Activated T-helper 9 cell treated with anti-CD3 and anti-CD28 coated beads, Interleukin-2, amount 50 U/mL, for 16 hours (primary cell): ENCODE data around the gene ZMYM3.

ENCODE experiments used
- DNase-seq: peaks from one replicate; pipeline ENCODE4 v3.0.0-alpha.2; 2020; ENCODE audit warnings: low read depth

ZMYM3 gene

DNA sequence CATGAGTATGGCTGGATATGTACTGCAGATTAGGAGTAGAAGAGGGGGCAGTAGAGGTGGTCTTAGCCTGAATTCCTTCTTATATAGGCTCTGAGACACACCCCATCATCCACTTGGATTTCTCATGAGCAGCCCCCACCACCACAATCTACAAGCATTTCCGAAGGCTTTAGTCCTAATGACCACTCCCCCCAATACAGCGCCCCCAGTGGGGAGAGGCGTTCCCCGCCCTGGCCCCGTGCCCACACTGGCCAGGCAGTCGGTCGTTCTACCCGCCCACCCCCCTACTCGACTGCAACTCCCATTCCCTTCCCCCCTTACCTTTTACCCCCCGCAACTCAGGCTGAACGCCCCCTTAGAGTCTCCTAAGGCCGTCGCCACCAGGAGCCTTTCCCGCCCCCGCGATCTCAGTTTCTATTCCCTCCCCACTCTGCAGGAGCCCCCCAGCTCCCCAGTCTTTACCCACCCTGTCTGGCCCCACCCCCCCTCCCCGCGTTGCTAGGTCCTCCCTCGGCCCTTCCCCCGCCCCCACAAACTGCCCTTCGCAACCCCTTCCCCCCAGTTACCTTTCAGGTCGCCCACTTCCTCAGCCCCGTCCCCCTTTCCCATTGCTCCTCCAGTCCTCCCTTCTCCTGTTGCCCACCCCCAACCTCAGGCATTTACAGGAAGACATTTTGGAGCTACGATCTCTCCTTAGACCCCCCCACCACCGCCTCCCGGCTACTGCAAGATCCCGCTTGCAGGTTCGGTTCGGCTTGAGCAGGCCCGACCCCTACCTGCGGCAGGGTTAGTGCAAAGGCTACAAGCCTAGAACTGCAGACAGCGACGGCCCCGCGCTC is 468 bp downstream of the ZMYM3 start:
- DNase-seq = no peak

DNA sequence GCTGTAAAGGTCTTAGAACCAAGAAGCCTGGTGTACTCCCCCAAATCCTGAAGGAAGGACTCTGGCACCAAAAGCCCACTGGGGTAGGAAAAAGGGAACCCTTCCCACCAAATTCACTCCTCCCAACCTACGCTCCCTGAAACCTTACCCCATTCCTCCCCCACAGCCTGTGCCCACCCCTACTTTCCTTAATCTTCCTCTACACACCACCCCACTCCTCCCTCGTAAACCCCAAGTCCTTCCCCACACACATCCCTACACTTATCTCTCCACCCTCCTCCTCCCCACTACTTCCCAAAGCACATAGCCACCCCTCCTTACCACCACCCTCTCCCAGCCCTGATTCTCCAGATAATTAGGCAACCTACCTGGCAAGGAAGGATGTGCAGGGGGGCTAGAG is 1.7 kb downstream of the ZMYM3 start:
- DNase-seq = no peak

DNA sequence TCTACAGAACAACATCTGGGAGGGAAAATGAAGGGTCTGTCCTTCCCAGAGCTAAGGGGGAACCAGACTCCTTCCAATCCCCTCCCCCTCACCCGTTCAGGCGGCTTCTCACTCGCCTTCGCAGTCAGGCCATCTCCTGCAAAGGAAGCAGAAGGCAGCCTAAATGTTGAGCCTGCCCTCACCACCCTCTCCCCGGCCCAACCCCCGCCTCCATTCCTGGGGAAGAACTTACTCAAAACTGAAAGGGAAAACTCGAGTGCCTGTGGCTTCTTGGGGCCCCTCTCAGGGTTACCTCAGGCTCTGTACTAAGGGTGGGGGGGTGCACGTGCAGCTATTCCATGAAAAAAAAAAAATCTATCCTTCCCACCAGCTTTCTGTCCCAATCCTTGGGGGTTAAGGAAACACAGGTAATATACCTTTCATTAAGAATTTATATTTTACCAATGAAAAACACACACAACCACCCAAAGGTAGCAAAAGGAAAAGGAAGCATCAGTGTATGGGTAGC is 2.4 kb downstream of the ZMYM3 start:
- DNase-seq = no peak

DNA sequence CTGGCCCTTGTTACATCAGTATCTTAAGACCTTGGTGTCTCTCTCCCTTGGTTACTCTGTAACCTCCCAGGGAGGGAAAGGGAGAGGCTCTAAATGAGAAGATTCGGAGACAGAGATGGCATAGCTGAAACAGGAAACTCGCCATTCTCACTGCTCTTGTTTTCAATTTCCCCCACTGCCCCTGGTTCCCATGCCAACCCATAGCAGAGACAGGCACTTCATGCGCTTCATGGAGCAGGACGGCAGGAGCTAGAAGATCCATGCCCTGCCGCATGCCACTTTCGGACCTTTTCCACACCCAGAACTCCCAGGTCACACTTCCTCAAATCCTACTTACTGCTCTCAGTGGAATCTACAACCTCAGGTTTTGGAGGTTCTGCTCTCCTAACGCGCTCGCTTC is 3.1 kb downstream of the ZMYM3 start:
- no peak for DNase-seq

DNA sequence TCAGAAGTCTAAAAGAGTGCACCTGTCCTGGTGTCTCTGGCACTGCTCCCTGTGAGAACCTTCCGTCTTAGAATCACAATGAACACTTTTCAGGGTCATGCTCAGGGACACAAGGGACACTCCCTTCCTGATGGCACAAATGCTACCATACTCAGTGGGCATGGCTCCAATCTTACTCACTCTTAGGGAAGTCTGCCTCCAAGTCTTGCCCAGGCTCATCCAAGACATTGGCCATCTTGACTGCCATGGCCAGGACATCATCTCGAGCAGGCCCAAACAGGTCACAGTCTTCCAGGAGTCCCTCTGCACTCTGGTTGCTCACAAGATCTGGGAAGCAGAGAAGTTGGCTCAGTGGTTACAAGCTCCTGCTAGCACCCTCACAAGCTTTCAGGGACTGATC is 8.8 kb downstream of the ZMYM3 start:
- DNase-seq = no peak

DNA sequence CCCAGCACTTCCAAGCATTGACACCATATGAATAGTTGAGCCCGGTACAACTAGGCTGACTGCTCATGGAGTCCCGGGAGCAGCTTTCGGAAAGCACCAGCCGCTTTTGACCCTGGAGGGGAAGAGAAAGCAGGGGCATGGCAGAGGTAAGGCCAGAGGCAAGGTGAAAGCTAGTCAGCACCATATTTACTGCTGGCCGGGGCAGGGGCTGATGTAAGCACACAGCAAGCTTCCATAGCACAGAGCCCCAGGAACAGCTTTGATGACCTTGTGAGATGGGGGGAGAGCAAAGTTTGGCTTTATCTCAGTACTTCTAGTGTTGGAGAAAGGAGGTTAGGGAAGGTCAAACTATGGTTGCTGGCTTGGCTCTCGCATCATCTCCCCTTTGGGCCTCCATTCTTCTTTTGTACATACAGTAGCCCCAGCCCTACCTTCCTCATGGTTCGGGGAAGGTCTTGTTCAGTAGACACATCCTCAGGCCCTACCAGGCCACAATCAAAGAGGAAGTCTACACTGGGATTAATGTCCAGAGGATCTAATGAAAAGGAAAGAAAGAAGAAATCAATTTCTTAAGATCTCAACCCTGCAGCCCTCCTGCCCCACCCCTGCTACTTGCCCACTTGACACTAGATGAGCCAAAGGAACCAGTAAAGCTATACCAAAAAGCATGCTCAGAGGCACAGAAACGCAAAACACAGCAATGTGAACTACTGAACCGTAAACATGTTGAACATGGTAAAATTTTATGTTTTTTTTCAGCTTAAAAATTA is 9.4 kb downstream of the ZMYM3 start:
- DNase-seq = no peak

DNA sequence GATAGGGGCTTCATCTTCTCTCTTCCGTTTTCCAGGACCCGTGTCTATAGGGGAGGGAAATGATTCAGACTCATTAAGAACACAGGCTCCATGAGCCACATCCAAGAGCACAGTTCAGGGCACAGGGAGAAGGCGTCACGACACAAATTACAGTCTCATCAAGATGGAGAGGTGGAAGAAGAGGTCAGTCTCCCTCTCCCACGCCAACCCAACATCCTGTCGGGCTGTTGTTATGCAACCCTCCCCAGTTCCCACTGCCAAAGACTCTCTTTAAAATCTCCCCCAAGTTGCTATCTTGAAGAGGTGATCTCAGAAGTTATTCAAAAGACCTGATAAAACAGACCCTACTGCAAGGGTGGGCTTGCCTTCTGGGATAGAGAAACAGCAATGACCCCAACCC is 12.6 kb downstream of the ZMYM3 start:
- no peak for DNase-seq

DNA sequence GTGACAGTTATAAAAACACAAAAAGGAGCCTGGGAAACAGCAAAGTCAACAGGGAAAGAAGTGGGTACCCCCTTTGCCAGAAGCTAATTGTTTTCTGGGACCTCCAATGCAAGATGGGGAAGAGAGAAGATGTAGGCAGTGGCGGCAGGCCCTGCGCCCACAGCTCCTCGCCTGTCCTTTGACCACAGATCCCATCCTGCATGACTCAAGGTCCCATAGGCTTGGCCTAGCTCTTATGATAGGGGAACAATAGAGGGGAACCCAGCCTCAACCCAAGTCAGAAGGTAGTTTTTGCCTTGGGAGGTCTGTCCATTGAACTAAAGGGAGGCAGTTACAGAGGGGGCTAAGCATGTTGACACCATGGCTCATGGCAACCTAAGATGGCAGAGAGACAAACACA is 14.2 kb downstream of the ZMYM3 start:
- no peak for DNase-seq

DNA sequence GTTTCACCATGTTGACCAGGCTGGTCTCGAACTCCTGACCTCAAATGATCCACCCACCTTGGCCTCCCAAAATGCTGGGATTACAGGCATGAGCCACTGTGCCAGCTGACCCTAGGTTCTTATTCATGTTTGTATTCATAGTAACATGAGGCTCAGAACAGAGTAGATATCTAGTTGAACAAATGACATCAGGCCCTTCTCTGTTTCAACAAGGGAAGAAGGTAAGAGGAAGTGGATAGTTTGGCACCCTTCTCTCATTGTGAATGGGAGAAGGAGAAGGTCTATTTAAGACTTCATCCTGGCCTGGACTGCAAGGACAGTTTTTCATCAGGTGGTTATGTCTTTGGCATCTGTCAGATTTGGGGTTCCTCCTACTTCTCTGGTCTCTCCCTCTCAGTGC is 17.1 kb downstream of the ZMYM3 start:
- DNase-seq = no peak

DNA sequence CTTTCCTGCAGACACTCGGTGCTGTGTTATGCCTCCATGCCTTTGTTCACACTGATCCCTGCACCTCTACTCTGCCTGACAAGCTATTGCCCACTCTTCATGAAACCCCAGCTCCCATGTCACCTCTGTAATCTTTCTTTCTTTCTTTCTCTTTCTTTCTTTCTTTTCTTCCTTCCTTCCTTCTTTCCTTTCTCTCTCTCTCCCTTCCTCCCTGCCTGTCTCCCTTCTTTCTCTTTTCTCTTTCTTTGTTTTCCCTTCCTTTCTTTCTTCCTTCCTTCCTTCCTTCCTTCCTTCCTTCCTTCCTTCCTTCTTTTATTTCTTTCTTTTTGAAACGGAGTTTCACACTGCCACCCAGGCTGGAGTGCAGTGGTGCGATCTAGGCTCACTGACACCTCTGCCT is 18.5 kb downstream of the ZMYM3 start:
- DNase-seq = no peak

DNA sequence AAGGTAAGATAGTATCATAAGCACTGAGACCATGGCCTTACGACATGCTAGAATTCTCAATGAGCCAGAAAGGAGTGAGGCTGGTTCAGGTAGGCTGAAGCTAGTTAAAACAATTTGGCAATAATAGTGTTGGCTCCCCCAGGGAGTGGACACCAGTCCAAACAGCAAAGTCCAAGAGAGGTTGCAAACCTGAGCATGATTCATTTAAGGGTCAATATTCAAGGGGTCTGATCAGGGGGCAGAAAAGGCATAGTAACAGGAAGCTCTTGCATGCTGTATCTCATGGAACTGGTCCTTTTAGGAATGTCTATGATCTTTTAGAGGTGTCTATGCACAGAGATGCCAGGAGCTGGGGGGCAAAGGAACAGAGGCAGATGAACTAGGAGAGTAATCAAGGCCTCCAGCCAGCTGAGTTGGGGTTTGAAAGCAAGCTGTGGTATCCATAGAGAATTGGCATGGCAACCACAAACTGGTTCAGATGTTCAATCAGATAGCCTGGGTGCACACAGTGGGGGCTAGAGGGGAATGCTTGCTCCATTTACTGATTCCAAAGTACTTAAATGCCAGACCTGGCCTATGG is 25.8 kb downstream of the ZMYM3 start:
- DNase-seq = no peak

DNA sequence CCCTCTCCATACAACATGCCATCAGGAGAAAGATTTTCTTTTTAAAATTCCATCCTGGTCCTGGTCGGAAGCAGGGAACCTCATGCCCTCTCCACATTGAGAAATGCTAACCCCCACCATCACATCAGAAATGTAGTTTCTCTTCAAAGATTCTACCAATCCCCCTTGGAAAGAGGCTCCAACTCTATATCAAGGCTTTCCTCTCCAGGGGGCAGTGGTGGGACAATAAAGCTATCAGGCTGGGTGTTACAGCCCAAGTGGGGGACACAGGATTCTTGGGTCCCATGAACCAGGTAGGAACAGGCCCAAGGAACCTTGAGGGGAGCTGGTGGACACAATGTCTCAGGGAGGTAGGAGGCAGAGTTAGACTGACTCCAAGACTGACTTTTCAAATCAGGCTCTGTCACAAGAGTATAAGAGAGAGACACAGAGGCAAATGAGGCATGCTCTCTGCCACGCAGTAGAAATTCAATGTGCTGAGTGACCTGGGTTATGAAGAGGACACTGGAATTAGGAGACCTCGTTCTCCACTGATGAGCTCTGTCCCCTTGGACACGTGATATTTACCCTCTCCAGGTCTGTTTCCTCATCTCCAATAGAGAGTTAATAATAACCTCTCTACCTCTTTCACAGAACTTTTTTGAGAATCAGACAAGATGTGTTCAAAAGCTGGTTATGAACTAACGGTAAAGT is 26.4 kb downstream of the ZMYM3 start:
- no peak for DNase-seq

DNA sequence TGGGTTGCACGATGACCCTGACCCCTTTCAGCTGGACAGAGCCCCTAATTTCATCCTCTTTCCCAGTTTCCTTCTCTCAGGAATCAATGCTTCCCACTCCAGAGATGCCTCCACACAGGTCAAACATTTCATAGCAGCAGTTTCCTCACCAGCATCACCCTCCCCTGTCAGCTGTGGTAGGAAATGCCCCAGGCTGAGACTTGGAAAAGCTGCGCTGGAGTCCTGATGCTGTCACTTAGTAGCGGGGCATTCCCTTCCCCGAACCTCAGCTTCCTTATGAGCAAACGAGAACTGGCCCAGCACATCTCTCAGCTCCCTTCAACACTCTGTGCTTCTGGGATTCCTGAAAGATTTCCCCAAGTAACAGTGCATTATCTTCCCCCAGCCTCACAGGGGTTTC is 28.3 kb downstream of the ZMYM3 start:
- no peak for DNase-seq

DNA sequence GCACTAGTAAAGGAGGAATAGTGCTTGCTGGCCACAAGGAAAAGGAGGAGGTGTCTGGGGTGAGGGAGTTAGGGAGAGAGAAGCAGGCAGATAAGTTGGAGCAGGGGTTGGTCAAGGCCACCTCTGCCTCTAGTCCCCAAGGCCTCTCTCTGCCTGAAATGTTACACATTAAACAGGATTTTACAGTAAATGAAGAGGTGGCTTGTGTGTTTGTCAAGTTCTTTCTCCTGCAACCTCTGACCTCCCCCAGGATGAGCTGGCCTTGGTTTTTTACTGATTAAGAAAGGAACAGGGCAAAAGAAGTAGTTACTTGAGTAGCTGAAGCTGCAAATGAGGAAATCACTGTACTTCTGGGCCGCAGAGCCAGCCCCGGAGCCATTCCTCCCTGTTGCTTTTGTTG is 28.9 kb downstream of the ZMYM3 start:
- no peak for DNase-seq

DNA sequence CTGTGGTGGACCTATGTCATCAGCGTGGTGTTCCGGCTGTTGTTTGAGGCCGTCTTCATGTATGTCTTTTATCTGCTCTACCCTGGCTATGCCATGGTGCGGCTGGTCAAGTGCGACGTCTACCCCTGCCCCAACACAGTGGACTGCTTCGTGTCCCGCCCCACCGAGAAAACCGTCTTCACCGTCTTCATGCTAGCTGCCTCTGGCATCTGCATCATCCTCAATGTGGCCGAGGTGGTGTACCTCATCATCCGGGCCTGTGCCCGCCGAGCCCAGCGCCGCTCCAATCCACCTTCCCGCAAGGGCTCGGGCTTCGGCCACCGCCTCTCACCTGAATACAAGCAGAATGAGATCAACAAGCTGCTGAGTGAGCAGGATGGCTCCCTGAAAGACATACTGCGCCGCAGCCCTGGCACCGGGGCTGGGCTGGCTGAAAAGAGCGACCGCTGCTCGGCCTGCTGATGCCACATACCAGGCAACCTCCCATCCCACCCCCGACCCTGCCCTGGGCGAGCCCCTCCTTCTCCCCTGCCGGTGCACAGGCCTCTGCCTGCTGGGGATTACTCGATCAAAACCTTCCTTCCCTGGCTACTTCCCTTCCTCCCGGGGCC is 29.7 kb downstream of the ZMYM3 start:
- no peak for DNase-seq

DNA sequence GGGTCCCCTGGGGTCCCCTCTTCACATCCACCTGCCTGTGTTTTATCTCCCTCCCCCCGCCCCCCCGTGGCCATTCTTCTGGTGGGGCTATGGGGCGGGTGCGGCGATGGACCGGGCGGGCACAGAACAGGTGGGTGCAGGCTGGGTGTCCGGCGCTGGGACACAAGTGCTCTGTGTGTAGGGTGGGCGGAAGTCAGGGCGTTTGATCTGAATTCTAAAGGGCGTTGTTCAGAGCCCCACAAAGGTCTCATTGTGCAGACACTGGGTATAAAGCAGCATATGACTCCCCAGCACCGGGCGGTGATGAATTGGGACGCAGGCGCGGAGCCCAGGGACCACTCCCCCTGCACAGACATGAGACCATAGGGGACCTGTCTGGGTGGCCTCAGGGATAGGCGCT is 31.0 kb downstream of the ZMYM3 start, which contains the start of gene GJB1:
Gene GJB1 (plus strand): TSS at position 296 of the 400 bp plus-strand sequence. CDS start 484 bp downstream, outside the sequence.
- no peak for DNase-seq

DNA sequence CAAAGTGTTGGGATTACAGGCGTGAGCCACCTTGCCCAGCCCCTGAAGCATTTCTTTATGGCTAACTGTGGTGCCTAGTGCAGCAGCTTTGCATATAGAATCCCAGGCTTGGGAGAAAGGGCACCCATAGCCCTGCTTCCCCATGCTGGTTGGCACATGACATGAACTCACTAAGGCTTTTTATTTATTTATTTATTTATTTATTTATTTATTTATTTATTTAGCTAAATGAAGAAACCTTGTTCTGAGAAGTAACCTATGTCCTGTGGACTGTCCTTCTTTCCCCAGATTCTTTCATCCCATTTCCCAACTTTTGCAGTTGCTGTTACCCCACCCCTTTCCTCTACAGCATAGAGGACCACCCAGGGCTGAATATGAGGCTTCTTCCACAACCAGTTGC is 32.8 kb downstream of the ZMYM3 start:
- no peak for DNase-seq

DNA sequence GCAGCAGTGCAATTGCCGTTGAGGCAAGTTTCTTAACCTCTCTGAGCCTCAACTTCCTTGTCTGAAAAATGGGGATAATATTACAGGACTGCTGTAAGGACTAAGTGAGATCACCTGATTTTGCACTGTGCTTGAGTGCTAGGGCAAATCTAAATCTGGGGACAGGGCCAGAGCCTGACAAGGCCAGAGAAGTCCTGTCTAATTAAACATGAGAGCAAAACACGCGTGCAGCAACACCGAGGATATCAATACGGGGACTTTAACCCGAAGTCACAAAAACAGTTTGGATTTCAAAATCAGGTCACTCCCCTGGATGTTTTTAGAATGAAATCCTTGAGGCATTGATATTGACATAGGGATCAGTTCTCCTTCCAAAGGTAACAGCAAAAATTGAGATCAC is 36.6 kb downstream of the ZMYM3 start:
- no peak for DNase-seq

DNA sequence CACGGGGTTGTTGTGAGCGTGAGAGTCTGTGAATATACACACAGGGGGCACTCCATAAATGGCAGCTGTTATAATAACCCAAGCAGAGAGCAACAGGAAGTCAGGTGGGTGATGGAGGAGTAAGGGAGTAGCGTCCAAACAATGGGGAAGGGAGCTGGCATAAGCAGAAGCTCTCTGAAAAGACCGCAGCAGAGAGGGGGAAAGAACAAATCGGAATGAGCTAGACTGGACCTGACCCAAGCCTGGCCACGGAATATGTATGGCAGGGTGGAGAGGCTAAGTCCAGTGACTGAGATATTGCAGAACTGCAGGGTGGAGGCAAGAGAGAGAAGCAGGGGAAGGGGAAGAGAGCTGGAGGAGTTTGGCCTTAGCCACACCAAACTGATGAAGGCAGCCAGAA is 37.5 kb downstream of the ZMYM3 start:
- DNase-seq = no peak

DNA sequence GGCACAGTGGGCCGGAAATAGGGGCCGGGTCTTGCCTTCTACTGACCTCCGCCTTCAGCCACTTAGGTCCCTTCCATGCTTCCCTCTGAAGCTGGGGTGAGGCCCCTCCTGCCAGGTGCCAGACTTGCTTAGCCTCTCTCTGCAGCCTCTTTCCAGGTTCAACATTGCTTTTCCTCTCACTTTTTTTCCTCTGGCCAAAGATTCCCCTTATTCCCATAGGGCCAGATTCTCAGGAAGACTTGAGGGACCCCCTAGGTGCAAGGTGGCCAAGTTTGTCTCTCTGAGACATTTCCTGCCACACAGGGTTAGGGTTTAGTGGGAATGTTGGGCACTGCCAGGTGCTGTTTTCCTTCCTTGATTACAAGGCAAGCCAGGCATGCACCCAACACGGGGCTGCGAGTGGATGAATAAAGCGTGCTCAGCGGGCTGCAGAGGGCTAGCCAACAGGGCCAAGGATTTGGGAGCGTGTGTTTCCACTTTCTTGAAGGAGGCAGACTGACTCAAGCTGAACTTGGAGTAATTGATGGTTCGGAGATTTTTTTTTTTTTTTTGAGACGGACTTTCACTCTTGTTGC is 38.5 kb downstream of the ZMYM3 start:
- DNase-seq = no peak

DNA sequence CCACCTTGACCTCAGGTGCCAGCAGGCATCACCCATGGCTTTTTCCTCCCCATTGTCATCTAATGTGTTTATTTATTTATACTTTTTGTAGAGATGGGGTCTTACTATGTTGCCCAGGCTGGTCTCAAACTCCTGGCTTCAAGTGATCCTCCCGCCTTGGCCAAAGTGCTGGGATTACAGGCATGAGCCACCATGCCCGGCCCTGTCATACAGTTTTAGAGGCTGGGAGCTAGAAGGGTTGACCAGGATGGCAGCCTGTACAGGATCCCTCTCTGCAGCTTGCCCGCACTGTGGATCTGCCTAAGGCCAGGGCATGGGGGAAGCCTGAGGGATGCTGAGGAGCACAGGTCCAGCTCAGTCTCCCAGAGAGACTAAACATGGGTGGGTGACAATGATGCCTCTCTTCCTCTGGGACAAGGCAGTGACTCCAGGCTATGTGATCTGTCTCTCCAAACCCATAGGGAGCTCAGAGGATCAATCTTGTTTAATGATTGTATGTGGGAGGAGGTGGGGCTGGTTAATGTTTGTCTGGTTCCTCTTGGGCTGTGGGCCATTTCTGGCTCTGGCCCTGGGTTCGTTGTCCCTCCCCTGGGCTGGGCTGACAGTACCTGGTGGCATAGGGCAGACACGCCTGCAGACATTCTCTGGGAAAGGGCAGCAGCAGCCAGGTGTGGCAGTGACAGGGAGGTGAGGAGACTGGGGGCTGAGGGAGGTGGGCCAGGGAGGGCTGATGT is 39.2 kb downstream of the ZMYM3 start:
- DNase-seq = no peak
